ENCODE results near the gene CPD.

DNA sequence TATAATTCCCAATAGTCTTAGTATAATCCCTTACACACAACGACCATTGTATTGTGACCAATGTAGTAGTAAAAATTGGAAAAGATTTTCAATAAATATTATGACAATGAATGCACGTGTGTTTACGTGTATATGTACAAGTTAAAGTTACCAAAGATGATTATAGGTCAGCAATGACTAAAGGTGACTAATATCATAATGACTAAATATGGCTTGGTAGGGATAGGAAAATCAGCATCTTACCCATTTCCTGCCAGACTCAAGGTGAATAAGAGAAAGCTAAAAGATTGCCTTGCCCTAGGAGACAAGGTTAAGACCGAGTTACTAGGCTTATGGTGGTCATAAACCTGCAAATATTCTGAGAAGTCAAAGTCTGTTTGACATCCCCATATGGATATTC is 34.4 kb downstream of the CPD start:
- TF ChIP-seq, protein P1, sequence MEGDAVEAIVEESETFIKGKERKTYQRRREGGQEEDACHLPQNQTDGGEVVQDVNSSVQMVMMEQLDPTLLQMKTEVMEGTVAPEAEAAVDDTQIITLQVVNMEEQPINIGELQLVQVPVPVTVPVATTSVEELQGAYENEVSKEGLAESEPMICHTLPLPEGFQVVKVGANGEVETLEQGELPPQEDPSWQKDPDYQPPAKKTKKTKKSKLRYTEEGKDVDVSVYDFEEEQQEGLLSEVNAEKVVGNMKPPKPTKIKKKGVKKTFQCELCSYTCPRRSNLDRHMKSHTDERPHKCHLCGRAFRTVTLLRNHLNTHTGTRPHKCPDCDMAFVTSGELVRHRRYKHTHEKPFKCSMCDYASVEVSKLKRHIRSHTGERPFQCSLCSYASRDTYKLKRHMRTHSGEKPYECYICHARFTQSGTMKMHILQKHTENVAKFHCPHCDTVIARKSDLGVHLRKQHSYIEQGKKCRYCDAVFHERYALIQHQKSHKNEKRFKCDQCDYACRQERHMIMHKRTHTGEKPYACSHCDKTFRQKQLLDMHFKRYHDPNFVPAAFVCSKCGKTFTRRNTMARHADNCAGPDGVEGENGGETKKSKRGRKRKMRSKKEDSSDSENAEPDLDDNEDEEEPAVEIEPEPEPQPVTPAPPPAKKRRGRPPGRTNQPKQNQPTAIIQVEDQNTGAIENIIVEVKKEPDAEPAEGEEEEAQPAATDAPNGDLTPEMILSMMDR (IDR thresholded peaks at IDR 0.05 in 4 of 5, conservative IDR thresholded peaks at IDR 0.05 in 1 of 5) = no peak
- TF ChIP-seq POLR2A (IDR thresholded peaks at IDR 0.05) = no peak

Data from gastrocnemius medialis (tissue), 4 donors.